Neutrophil (primary cell): ENCODE data around the gene HIBCH.

Experiments
- H3K27ac ChIP-seq: fragments of 200-600 bp; sonication (generic); 2 replicates; pipeline ENCODE4 v1.5.1; 2016; ENCODE audit warnings: mild to moderate bottlenecking, moderate library complexity
- H3K27me3 ChIP-seq: fragments of 200-600 bp; sonication (generic); 2 replicates; pipeline ENCODE4 v1.6.0; 2016; ENCODE audit warnings: mild to moderate bottlenecking
- H3K36me3 ChIP-seq: fragments of 200-600 bp; sonication (generic); 2 replicates; pipeline ENCODE4 v1.5.1; 2017
- H3K4me1 ChIP-seq, 2 experiments: fragments of 200-600 bp in 1 of 2; sonication (generic) in 1 of 2; 1 replicate in 1 of 2; 2 replicates in 1 of 2; pipeline versions ENCODE4 v1.5.1 to v1.6.1; 2013 to 2016; ENCODE audit warnings: low read depth in 1 of 2, low read length in 1 of 2, mild to moderate bottlenecking in 1 of 2, moderate library complexity in 1 of 2; ENCODE audit not compliant: control insufficient read depth in 1 of 2, insufficient read depth in 1 of 2
- H3K4me3 ChIP-seq, 2 experiments: fragments of 200-600 bp in 1 of 2; sonication (generic) in 1 of 2; 1 replicate in 1 of 2; 2 replicates in 1 of 2; pipeline ENCODE4 v1.5.1; 2013 to 2016; ENCODE audit warnings: low read depth in 1 of 2, low read length in 1 of 2, mild to moderate bottlenecking in 1 of 2, moderate library complexity in 1 of 2
- H3K9me3 ChIP-seq: fragments of 200-600 bp; sonication (generic); 2 replicates; pipeline ENCODE4 v1.5.1; 2016
- CTCF ChIP-seq: fragments of 200-600 bp; sonication (generic); IDR thresholded peaks from 2 replicates; pipeline ENCODE4 v1.5.1; 2016; ENCODE audit warnings: antibody characterized with exemption

Gene HIBCH

DNA sequence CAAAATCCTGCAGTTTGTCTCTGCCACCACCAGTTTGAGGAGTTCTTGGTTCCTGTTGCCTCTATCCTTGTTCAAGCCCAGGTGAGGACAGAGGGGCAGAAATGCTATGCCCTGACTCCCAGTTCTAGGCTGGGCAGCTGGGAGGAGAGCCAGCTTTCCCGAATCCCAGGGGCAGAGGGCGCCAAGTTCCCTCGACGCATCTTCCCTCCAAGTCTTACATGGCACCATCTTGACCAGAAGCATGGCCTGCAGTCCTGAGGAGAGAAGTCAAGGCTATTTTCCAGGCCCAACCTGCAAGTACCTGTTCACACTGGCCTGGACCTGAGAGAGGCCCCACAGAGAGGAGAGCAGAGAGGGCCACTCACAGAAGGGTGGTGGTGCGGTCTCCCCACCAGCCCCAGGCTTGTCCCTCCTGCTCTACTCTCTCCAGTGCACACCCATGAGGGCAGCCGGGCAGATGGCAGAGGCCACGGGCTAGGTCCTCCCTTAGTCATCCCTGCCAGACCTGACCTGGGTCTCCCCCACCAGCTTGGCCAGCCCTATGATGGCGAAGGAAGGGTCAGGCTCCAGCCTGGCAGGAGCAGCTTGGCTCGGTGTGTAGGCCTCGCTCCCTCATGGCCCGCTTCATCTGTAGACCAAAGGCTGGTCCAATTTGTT is 141.4 kb downstream of the HIBCH start:
- no peak overlapping the region for H3K4me3 ChIP-seq
- TF ChIP-seq CTCF = no peak
- peaks cover 9 to 15% of the 10 kb centered on the region in 2 experiments for H3K4me1 ChIP-seq
- H3K36me3 ChIP-seq = no peaks in the 10 kb centered on the region
- H3K27ac ChIP-seq = no peak overlapping the region
- no peaks in the 10 kb centered on the region for H3K9me3 ChIP-seq
- H3K27me3 ChIP-seq = peaks cover 35% of the 10 kb centered on the region

- H3K27ac ChIP-seq = no peak overlapping the region
- H3K27me3 ChIP-seq = peaks cover 29% of the 10 kb centered on the region
- no peaks in the 10 kb centered on the region for H3K9me3 ChIP-seq
- H3K36me3 ChIP-seq = no peaks in the 10 kb centered on the region
- peaks cover 9 to 15% of the 10 kb centered on the region in 2 experiments for H3K4me1 ChIP-seq
- TF ChIP-seq CTCF = no peak
- no peak overlapping the region for H3K4me3 ChIP-seq
Measured at GRCh38 chr2:190177249-190178040, 142.2 kb downstream of the HIBCH start.

DNA sequence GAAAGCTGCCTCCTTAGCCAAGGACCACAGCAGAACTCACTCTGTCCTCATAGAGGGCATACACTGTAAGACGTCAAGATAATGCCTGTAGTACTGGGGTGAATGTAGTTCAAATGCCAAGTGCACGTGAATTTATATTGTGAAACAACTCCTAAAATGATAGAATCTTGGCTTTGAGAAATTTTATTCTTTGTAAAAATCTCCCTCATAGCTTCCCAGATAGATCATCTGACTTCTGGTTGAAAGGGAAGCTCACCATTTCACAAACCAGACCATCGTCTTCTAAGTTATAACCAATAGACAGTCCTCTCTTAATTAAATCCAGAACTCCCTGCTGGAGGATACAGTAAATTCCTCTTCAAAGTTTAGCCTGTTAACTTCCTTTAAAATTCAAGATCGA is 146.2 kb downstream of the HIBCH start:
- H3K9me3 ChIP-seq = no peaks in the 10 kb centered on the region
- no peak overlapping the region for H3K27ac ChIP-seq
- H3K4me1 ChIP-seq = no peaks in the 10 kb centered on the region
- TF ChIP-seq CTCF = no peak
- no peaks in the 10 kb centered on the region for H3K27me3 ChIP-seq
- H3K4me3 ChIP-seq = no peak overlapping the region
- no peaks in the 10 kb centered on the region for H3K36me3 ChIP-seq

GRCh38 chr2:190170673-190171072 is 149.0 kb downstream of the HIBCH start:
- no peak overlapping the region for H3K27ac ChIP-seq
- no peak overlapping the region for H3K4me3 ChIP-seq
- no peak for TF ChIP-seq CTCF
- H3K9me3 ChIP-seq = no peaks in the 10 kb centered on the region
- no peaks in the 10 kb centered on the region for H3K27me3 ChIP-seq
- no peaks in the 10 kb centered on the region for H3K36me3 ChIP-seq
- no peaks in the 10 kb centered on the region for H3K4me1 ChIP-seq

DNA sequence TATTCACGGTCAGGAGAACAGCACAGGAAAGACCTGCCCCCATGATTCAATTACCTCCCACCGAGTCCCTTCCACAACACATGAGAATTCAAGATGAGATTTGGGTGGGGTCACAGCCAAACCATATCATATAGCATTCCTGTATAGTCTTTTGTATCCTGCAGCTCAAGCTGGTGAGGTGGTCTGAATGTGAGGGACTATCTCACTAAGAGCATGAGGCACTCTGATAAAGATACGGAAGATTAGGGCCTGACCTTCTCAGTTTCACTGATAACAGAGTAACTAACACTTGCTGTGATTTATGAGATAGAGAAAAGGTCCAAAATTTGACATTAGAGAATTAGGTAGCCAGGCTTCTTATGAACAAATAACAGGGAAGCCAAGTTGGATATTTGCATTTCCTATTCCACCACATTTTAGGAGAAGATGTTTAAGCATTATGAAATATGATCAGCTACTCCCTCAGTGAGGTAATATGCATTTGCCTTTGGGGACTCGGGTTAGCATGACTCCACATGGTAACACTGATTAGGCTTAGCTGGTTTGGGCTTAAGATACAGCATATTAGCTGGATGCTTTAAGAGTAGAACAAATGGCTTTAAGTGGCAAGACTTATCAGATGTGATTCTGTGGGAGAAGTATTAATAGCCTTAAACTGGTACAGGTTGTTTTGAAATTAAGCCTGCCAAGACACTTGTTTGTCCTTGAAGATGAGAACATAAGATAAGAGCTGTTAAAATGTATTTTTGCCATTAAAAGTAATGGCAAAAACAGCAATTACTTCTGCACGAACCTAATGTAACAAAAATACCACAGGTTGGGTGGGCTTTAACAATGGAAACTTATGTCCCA is 150.2 kb downstream of the HIBCH start:
- Histone ChIP-seq H3K27ac (no peak overlapping the region), H3K4me1 (no peaks in the 10 kb centered on the region), H3K36me3 (no peaks in the 10 kb centered on the region), H3K27me3 (no peaks in the 10 kb centered on the region), H3K4me3 (no peak overlapping the region), H3K9me3 (no peaks in the 10 kb centered on the region)
- no peak for TF ChIP-seq CTCF
